Fibroblast of skin of scalp (primary cell): ENCODE results near the gene CST1.

ENCODE experiments used
- DNase-seq: peaks from one replicate; pipeline ENCODE4 v3.0.0-alpha.2; 2013

The CST1 gene

DNA sequence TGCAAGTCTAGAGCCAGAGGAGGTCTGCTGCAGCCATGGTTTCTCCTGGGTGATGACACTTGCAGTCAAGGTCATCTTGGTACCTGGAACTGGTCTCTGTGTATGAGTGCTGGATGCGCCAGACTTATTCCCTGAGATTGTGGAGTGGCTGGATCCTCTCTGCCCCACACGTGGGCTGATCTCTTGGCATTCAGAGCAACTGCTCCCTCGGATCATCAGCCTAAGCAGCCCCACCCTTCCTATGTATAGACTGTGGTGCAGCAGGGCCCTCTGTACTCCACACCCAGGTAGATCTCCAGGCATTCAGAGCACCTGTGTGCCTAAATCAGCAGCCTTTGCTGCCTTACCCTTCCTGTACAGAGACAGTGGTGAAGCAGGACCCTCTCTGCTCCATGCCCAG is 49.8 kb downstream of the CST1 start:
- no peak for DNase-seq

DNA sequence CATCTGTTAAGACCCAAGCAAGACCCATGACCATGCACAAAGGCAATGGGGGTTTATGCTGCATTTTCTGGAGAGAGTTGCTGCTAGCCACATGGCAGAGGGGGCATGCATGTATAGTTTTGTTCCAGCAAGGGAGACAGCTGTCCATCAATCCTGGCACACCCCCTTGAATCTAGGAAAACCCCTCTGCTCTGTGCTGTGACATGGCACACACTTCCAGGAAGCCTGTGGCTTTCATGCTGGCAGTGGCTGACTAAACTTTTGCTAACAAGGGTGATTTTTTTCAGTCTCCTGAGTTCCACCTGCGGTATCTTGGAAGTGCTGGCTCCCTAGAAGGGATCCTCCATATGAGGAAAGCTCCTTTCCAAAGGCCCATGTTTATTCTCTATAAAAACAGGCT is 52.8 kb downstream of the CST1 start:
- no peak for DNase-seq
